GM18951 (cell line): Measurements from ENCODE around the gene NPIPA7.
"Not testable (repeated sequence)": the region's sequence is repeated elsewhere in the genome, so short reads cannot be mapped to it uniquely, and the experiment has no call there.

Source experiments
- in situ Hi-C: fragments of 300-500 bp; cut with MboI; formaldehyde crosslinking; loops from one replicate; pipeline ENCODE4 v1.12.0; 2022; ENCODE audit warnings: low sequenced_read_pairs, mixed read lengths, inconsistent platforms; ENCODE audit not compliant: unreplicated experiment

The NPIPA7 gene

GRCh38 chr16:16417071-16417470 lies 38.1 kb downstream of the NPIPA7 start:
- in situ Hi-C loops: not testable (repeated sequence)

- in situ Hi-C loops: not testable (repeated sequence)
These were observed 39.1 kb downstream of the NPIPA7 start for GRCh38 chr16:16417914-16418544.

- in situ Hi-C loops: not testable (repeated sequence)
These were observed 41.6 kb downstream of the NPIPA7 start for GRCh38 chr16:16420515-16420914.

- in situ Hi-C loops: not testable (repeated sequence)
These were observed 46.2 kb downstream of the NPIPA7 start for GRCh38 chr16:16425146-16425545.

GRCh38 chr16:16431135-16431534 lies 52.2 kb downstream of the NPIPA7 start:
- in situ Hi-C loops: not testable (repeated sequence)

GRCh38 chr16:16434711-16435110 lies 55.8 kb downstream of the NPIPA7 start:
- in situ Hi-C loops: not testable (repeated sequence)

- in situ Hi-C loops: not testable (repeated sequence)
These were observed 62.5 kb downstream of the NPIPA7 start for GRCh38 chr16:16441401-16441800.
